Esophagus muscularis mucosa (tissue), 3 donors: ENCODE measurements around the gene ODF2L.

Source experiments
- CTCF ChIP-seq, 3 experiments: fragments of 200-600 bp in 2 of 3; fragments of 450-650 bp in 1 of 3; sonication (generic) in 2 of 3; IDR thresholded peaks; one replicate each; pipeline ENCODE4 v1.5.1; 2017 to 2019; ENCODE audit warnings: antibody characterized with exemption in 3 of 3, mild to moderate bottlenecking in 2 of 3, moderate library complexity in 1 of 3
- POLR2A ChIP-seq: fragments of 450-650 bp; IDR thresholded peaks from one replicate; pipeline ENCODE4 v1.6.1; 2017; ENCODE audit warnings: antibody characterized with exemption, moderate library complexity, mild to moderate bottlenecking, low read depth

DNA sequence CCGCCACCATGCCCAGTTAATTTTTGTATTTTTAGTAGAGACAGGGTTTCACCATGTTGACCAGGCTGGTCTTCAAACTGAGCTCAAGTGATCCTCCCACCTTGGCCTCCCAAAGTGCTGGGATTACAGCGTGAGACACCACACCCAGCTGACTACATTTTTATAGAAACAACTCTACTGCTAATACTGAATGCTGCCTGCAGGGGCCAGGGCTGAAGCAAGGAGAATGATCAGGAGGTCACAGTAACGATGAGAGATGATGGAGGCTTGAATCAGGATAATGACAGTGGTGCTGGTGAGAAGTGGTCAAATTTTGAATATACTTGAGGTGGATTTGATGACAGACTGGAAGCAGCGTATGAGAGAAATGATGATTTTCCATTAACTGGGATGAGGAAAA, 33.3 kb downstream of the ODF2L start:
- TF ChIP-seq CTCF (IDR thresholded peaks at IDR 0.05) (no peak), POLR2A (no peak)
